Spleen (tissue), 11 donors: ENCODE measurements around the gene CEP131. TPM values are rescaled to one million over a fixed set of nuclear protein-coding genes. Genes with fewer than 3 reads are reported as not detected.

ENCODE experiments used
- DNase-seq: peaks from one replicate; pipeline ENCODE4 v3.0.0-alpha.2; 2020
- H3K27ac ChIP-seq, 8 donors: fragments of 200-600 bp; sonication (generic) in 7 of 8; 1 replicate in 4 of 8; 2 replicates in 4 of 8; pipeline versions ENCODE4 v1.5.0 to v1.8.0; 2016 to 2021; ENCODE audit warnings: inconsistent platforms in 4 of 8, mild to moderate bottlenecking in 4 of 8, moderate library complexity in 1 of 8
- H3K27me3 ChIP-seq, 7 donors: fragments of 200-600 bp; sonication (generic) in 6 of 7; replicated peaks in 1 of 7; 1 replicate in 4 of 7; 2 replicates in 3 of 7; pipeline versions ENCODE4 v1.5.0 to v1.8.0; 2016 to 2021; ENCODE audit warnings: inconsistent platforms in 3 of 7, mild to moderate bottlenecking in 1 of 7
- H3K36me3 ChIP-seq, 6 donors: fragments of 200-600 bp; sonication (generic) in 5 of 6; 1 replicate in 4 of 6; 2 replicates in 2 of 6; pipeline versions ENCODE4 v1.5.0 to v1.8.0; 2016 to 2021; ENCODE audit warnings: inconsistent platforms in 2 of 6
- H3K4me1 ChIP-seq, 6 donors: fragments of 200-600 bp; sonication (generic) in 5 of 6; 1 replicate in 3 of 6; 2 replicates in 3 of 6; pipeline versions ENCODE4 v1.5.0 to v1.8.0; 2016 to 2021; ENCODE audit warnings: inconsistent platforms in 3 of 6
- H3K4me3 ChIP-seq, 8 donors: fragments of 200-600 bp; sonication (generic) in 7 of 8; 1 replicate in 4 of 8; 2 replicates in 4 of 8; pipeline versions ENCODE4 v1.5.0 to v1.8.0; 2016 to 2021; ENCODE audit warnings: inconsistent platforms in 4 of 8, mild to moderate bottlenecking in 4 of 8, moderate library complexity in 2 of 8
- H3K9me3 ChIP-seq, 8 donors: fragments of 200-600 bp; sonication (generic) in 7 of 8; 1 replicate in 4 of 8; 2 replicates in 4 of 8; pipeline versions ENCODE4 v1.5.0 to v1.8.0; 2016 to 2021; ENCODE audit warnings: inconsistent platforms in 4 of 8
- CTCF ChIP-seq, 11 experiments: fragments of 200-600 bp in 7 of 11; fragments of 450-650 bp in 4 of 11; sonication (generic) in 4 of 11; IDR thresholded peaks in 8 of 11; conservative IDR thresholded peaks in 3 of 11; 1 replicate in 7 of 11; 2 replicates in 4 of 11; pipeline versions ENCODE4 v1.4.0 to v1.8.0; 2016 to 2021; ENCODE audit warnings: antibody characterized with exemption in 11 of 11, inconsistent platforms in 4 of 11, mild to moderate bottlenecking in 1 of 11
- POLR2A ChIP-seq, 3 donors: fragments of 450-650 bp; IDR thresholded peaks; one replicate each; pipeline ENCODE4 v1.5.1; 2017; ENCODE audit warnings: antibody characterized with exemption in 3 of 3, mild to moderate bottlenecking in 1 of 3
- POLR2AphosphoS5 ChIP-seq, 3 donors: sonication (generic); formaldehyde crosslinking; IDR thresholded peaks; one replicate each; pipeline ENCODE4 v1.5.1; 2017; ENCODE audit warnings: antibody characterized with exemption in 3 of 3
- WGBS, 5 donors: extraction: QIAGEN DNeasy Blood & Tissue Kit in 3 of 5; methylation state at CpG; one replicate each; pipeline versions ENCODE4 v1.1.5 to v1.1.7; 2013 to 2018; 5-methylcytosine and 5-hydroxymethylcytosine counted together
- intact Hi-C: fragments of 100-400 bp; cut with DNase I; formaldehyde crosslinking; loops from one replicate; pipeline ENCODE4 v1.15.0; 2023; ENCODE audit warnings: low total_unique reads
- polyA plus RNA-seq, 3 donors: library from polyadenylated mRNA; stranded (reverse); fragments of 200-250 nt; gene quantifications; one replicate each; pipeline ENCODE4 v1.2.1, GENCODE V29; 2013
- total RNA-seq, 7 donors: library from RNA; depleted of rRNA in 3 of 7; stranded (reverse); fragments of >200 nt in 3 of 7; fragmentation: NEBNext Ultra II Directional in 4 of 7; extraction: Animal tissue kit (Norgen Biotek cat#: 25700) in 4 of 7; gene quantifications; one replicate each; pipeline versions ENCODE4 v1.1.0 to v1.2.1, GENCODE V29; 2016 to 2021
- donor health status: healthy with polysubstance abuse.
- donor health status: DM: no; HTN: no; CAD: no; lungs with moderate emphysema.
- donor health status: DM: no; HTN: no; CAD: no.
- donor health status: Bipolar disorder and iron deficiency.
- donor health status: healthy.
- donor health status: DM: no; HTN: no; CAD: no.
- donor health status: DM: yes; HTN: yes; CAD: no.

CEP131 gene
- total and polyA plus RNA-seq, 10 donors = 8.5 to 26.7 (median 13.3) TPM

DNA sequence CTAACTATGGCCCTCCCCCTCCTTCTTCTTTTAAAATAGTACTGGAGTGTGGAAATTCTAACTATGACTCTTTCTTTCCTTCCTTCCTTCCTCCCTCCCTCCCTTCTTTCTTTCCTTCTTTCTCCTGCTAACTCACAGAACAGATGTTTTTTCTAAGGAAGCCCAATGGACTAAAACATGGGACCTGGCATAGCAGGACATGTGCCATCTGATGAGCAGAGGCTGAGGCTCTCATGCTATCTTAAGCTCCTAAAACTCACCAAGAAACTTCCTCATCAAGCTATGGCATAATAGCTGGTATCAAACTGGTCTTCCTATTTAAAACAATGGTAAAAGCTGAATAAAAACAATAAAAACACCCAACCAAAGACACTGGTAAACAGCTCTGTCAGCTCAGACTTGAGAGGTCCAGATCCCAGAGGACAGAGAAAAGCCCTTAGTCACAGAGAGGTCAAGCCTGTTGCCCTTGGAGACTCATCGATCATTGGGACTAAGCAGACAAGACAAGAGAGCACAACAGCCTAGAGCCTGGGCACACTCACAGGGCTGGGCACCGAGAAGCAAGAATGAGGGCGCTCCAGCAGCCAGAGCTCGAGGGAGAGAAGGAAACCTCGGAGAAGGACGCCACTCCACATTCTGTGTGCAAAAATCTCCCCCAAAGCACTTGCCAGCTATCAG, 44.8 kb upstream of the CEP131 start:
- H3K27ac ChIP-seq = peak overlapping the region in 3 of 8 donors; percentile 11 to 30 (median 13)

DNA sequence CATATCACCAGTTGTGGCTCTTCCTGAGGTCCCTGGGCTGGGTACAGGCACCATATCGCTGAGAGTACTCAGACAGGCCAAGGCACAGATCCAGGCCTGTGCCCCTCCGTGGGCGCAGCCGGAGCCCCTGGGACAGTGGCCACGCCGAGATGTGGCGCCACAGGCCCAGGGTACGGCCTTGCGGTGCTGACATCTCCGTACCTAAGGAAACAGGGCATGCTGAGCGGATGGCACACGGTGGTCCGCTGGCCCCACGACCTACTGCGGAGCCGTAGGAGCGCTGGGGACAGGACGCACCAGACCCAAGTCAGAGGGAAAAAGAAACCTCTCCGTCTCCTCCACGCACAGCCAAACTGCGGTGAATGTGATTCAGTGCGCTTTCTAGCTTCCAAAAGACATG, 42.8 kb upstream of the CEP131 start:
- Histone ChIP-seq H3K36me3 (peaks cover 0 to 100% (median 84%) of the 10 kb centered on the region in 6 donors), H3K27ac (no peak overlapping the region), H3K27me3 (no peaks in the 10 kb centered on the region), H3K9me3 (no peaks in the 10 kb centered on the region), H3K4me1 (peaks cover 0 to 49% (median 3%) of the 10 kb centered on the region in 6 donors), H3K4me3 (no peak overlapping the region)
- DNase-seq = no peak
- WGBS, 5 donors = 93 to 98% (median 96%) methylated on average over 15 to 22 of the region's 22 CpGs
- intact Hi-C loops = no loop called here
- TF ChIP-seq POLR2A (IDR thresholded peaks at IDR 0.05) (no peak), POLR2AphosphoS5 (IDR thresholded peaks at IDR 0.05) (no peak), CTCF (IDR thresholded peaks at IDR 0.05 in 8 of 11, conservative IDR thresholded peaks at IDR 0.05 in 3 of 11) (no peak)

More for the DNA sequence above, 44.8 kb upstream of the CEP131 start:
- H3K36me3 ChIP-seq = peaks cover 0 to 100% (median 81%) of the 10 kb centered on the region in 6 donors
- H3K4me3 ChIP-seq = no peak overlapping the region
- 87 to 94% (median 90%) methylated on average over 6 of the region's 6 CpGs for WGBS, 5 donors
- no peak for TF ChIP-seq POLR2AphosphoS5 (IDR thresholded peaks at IDR 0.05)
- TF ChIP-seq POLR2A (IDR thresholded peaks at IDR 0.05) = no peak
- no peak for TF ChIP-seq CTCF (IDR thresholded peaks at IDR 0.05 in 8 of 11, conservative IDR thresholded peaks at IDR 0.05 in 3 of 11)
- peaks cover 0 to 54% (median 9%) of the 10 kb centered on the region in 6 donors for H3K4me1 ChIP-seq
- H3K27me3 ChIP-seq = no peaks in the 10 kb centered on the region
- H3K9me3 ChIP-seq = no peaks in the 10 kb centered on the region
- intact Hi-C loops = no loop called here
- no peak for DNase-seq

GRCh38 chr17:81264640-81265039, 41.9 kb upstream of the CEP131 start:
- Histone ChIP-seq H3K27ac (no peak overlapping the region), H3K36me3 (peaks cover 0 to 100% (median 84%) of the 10 kb centered on the region in 6 donors), H3K4me3 (no peak overlapping the region), H3K27me3 (no peaks in the 10 kb centered on the region), H3K9me3 (no peaks in the 10 kb centered on the region), H3K4me1 (peaks cover 0 to 44% (median 4%) of the 10 kb centered on the region in 6 donors)
- 92 to 96% (median 96%) methylated on average over 5 to 12 of the region's 12 CpGs for WGBS, 5 donors
- intact Hi-C loops = no loop called here
- no peak for DNase-seq
- TF ChIP-seq POLR2A (IDR thresholded peaks at IDR 0.05) = no peak
- TF ChIP-seq CTCF (IDR thresholded peaks at IDR 0.05 in 8 of 11, conservative IDR thresholded peaks at IDR 0.05 in 3 of 11) = no peak
- no peak for TF ChIP-seq POLR2AphosphoS5 (IDR thresholded peaks at IDR 0.05)

DNA sequence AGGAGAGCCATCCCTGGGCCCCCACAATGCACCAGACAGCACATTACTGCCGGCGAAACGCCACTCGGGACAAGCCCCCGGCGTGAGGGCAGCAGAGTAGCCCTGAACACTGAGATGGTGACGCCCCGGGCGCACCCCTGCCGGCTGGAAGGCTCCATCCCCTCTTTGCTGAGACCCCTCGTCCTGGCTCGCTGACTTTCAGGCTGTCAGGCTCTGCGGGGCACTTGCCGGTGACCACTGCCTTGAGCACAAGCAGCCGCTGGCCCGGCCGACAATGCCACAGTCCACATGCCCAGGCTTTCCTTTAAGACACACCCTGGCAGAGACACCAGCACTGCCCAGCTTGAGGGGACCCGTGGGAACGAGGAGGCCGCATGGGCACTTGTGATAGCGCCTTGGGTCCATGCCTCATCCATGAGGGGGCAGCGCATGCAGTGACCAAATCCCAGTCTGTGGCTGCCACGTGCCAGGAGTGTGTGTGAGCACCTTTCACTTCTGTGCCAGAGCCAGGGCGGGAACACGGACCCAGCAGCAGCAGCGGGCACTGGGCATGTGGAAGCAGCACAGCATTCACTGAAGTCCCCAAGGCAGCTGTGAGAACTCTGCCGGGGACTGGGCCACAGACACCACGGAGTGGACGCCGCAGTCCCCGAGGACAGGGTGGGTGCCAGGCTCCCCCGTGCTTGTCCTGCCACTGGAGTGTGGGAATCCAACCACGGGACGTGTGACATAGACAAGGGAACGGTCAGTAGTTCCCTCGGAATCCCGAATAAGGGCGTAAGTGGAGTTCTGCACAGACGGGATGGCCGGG, 40.8 kb upstream of the CEP131 start:
- 94 to 96% (median 94%) methylated on average over 28 to 40 of the region's 40 CpGs for WGBS, 5 donors
- Histone ChIP-seq H3K4me3 (no peak overlapping the region), H3K36me3 (peaks cover 0 to 100% (median 85%) of the 10 kb centered on the region in 6 donors), H3K4me1 (peaks cover 0 to 44% (median 6%) of the 10 kb centered on the region in 6 donors), H3K9me3 (no peaks in the 10 kb centered on the region), H3K27ac (no peak overlapping the region), H3K27me3 (no peaks in the 10 kb centered on the region)
- intact Hi-C loops = no loop called here
- TF ChIP-seq POLR2A (IDR thresholded peaks at IDR 0.05) = no peak
- TF ChIP-seq POLR2AphosphoS5 (IDR thresholded peaks at IDR 0.05) = no peak
- TF ChIP-seq CTCF (IDR thresholded peaks at IDR 0.05 in 8 of 11, conservative IDR thresholded peaks at IDR 0.05 in 3 of 11) = no peak
- no peak for DNase-seq
